K562 (cell line): ENCODE results near the gene ZNF610.

Experiments
- BRCA1 ChIP-seq, 2 experiments: fragments of 450-650 bp in 1 of 2; sonication (generic) in 1 of 2; formaldehyde crosslinking in 1 of 2; IDR thresholded peaks; 2 replicates each; pipeline versions ENCODE4 v1.5.0 to v1.6.1; 2017 to 2020; ENCODE audit warnings: mild to moderate bottlenecking in 1 of 2, missing genetic modification reagents in 1 of 2
- CHD2 ChIP-seq: IDR thresholded peaks from 2 replicates; pipeline ENCODE4 v1.6.1; 2011; ENCODE audit warnings: low read depth, low read length
- CTBP1 ChIP-seq: fragments of 450-650 bp; IDR thresholded peaks from 2 replicates; pipeline ENCODE4 v1.6.1; 2016; ENCODE audit warnings: borderline replicate concordance
- E2F5 ChIP-seq: sonication (generic); formaldehyde crosslinking; IDR thresholded peaks from 2 replicates; pipeline ENCODE4 v1.8.0; 2022; ENCODE audit warnings: mild to moderate bottlenecking, missing genetic modification reagents
- ESRRA ChIP-seq: fragments of 450-650 bp; IDR thresholded peaks from 2 replicates; pipeline ENCODE4 v1.6.1; 2014; ENCODE audit warnings: low read depth, mild to moderate bottlenecking, moderate library complexity, borderline replicate concordance
- FOS ChIP-seq: IDR thresholded peaks from 3 replicates; pipeline ENCODE4 v1.6.1; 2011; ENCODE audit not compliant: insufficient read length; ENCODE audit errors: extremely low read depth
- KLF1 ChIP-seq: fragments of 450-650 bp; IDR thresholded peaks from 2 replicates; pipeline ENCODE4 v1.6.1; 2016; ENCODE audit warnings: missing genetic modification characterization, missing compliant biosample characterization
- TFAM ChIP-seq: fragments of 250-450 bp; sonication (Bioruptor Pico); conservative IDR thresholded peaks from 2 replicates; pipeline ENCODE4 v1.5.0; 2021; ENCODE audit warnings: mild to moderate bottlenecking, moderate library complexity
- VEZF1 ChIP-seq: fragments of 200-800 bp; sonication (Bioruptor generic); IDR thresholded peaks from 2 replicates; pipeline ENCODE4 v1.6.1; 2017; ENCODE audit warnings: missing genetic modification characterization, missing compliant biosample characterization
- ZBTB40 ChIP-seq, 2 experiments: fragments of 450-650 bp in 1 of 2; sonication (generic) in 1 of 2; formaldehyde crosslinking in 1 of 2; IDR thresholded peaks; 2 replicates each; pipeline versions ENCODE4 v1.7.1 to v1.9.0; 2016 to 2022; ENCODE audit warnings: inconsistent platforms in 1 of 2, mild to moderate bottlenecking in 1 of 2, missing genetic modification reagents in 1 of 2
- ZNF384 ChIP-seq: IDR thresholded peaks from 2 replicates; pipeline ENCODE4 v1.6.1; 2012; ENCODE audit warnings: low read depth, low read length, improper control_type of control experiment
- ZZZ3 ChIP-seq: fragments of 450-650 bp; IDR thresholded peaks from 2 replicates; pipeline ENCODE4 v1.6.1; 2016; ENCODE audit warnings: antibody characterized with exemption, mild to moderate bottlenecking, moderate library complexity
- TF ChIP-seq, protein P1 (sequence below), 3 experiments: IDR thresholded peaks in 2 of 3; conservative IDR thresholded peaks in 1 of 3; 2 replicates each; pipeline ENCODE4 v1.5.1; 2011 to 2012; ENCODE audit warnings: low read length in 3 of 3, mild to moderate bottlenecking in 3 of 3, control low read depth in 2 of 3, improper control_type of control experiment in 1 of 3, inconsistent platforms in 1 of 3, low read depth in 1 of 3, mixed read lengths in 1 of 3, moderate library complexity in 1 of 3; ENCODE audit not compliant: insufficient read depth in 2 of 3

GRCh38 chr19:52345162-52345561 is 9.1 kb downstream of the ZNF610 start:
- TF ChIP-seq ZZZ3 (no peak), ZBTB40 (IDR thresholded peaks at IDR 0.05) (no peak), ZBTB40 (CRISPR knock-in tag; IDR thresholded peaks at IDR 0.05) (no peak), CHD2 (no peak), KLF1 (tag) (no peak), ZNF384 (no peak), ESRRA (no peak), E2F5 (CRISPR knock-in tag) (no peak), TFAM (CRISPR knock-in tag) (no peak), FOS (no peak), VEZF1 (CRISPR knock-in tag) (no peak), BRCA1 (IDR thresholded peaks at IDR 0.05) (no peak), BRCA1 (CRISPR knock-in tag; IDR thresholded peaks at IDR 0.05) (no peak), CTBP1 (no peak)
- TF ChIP-seq, protein P1, sequence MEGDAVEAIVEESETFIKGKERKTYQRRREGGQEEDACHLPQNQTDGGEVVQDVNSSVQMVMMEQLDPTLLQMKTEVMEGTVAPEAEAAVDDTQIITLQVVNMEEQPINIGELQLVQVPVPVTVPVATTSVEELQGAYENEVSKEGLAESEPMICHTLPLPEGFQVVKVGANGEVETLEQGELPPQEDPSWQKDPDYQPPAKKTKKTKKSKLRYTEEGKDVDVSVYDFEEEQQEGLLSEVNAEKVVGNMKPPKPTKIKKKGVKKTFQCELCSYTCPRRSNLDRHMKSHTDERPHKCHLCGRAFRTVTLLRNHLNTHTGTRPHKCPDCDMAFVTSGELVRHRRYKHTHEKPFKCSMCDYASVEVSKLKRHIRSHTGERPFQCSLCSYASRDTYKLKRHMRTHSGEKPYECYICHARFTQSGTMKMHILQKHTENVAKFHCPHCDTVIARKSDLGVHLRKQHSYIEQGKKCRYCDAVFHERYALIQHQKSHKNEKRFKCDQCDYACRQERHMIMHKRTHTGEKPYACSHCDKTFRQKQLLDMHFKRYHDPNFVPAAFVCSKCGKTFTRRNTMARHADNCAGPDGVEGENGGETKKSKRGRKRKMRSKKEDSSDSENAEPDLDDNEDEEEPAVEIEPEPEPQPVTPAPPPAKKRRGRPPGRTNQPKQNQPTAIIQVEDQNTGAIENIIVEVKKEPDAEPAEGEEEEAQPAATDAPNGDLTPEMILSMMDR (IDR thresholded peaks at IDR 0.05 in 2 of 3, conservative IDR thresholded peaks at IDR 0.05 in 1 of 3; ENCODE audit: insufficient read depth in 2 of 3, low read depth in 1 of 3, low read length in 3 of 3), result no peak
